ENCODE results near the gene SPIC.
"Not testable (repeated sequence)": the region's sequence is repeated elsewhere in the genome, so short reads cannot be mapped to it uniquely, and the experiment has no call there.

Gene SPIC

GRCh38 chr12:101474711-101475386, at the start of gene SPIC:
TSS of gene SPIC (plus strand) at chr12:101475336. CDS start at chr12:101476905, 1,569 bp downstream.
- DNase-seq (ENCODE audit: low read depth in 2 of 2) = no peak

GRCh38 chr12:101430456-101430855, 44.7 kb upstream of the SPIC start:
- no peak for DNase-seq (ENCODE audit: low read depth in 2 of 2)

- no peak for DNase-seq (ENCODE audit: low read depth in 2 of 2)
Measured at GRCh38 chr12:101436136-101436535, 39.0 kb upstream of the SPIC start.

- DNase-seq (ENCODE audit: low read depth in 2 of 2) = no peak
Measured at GRCh38 chr12:101439236-101439635, 35.9 kb upstream of the SPIC start.

- no peak for DNase-seq (ENCODE audit: low read depth in 2 of 2)
Measured at GRCh38 chr12:101441461-101442224, 33.5 kb upstream of the SPIC start.

DNA sequence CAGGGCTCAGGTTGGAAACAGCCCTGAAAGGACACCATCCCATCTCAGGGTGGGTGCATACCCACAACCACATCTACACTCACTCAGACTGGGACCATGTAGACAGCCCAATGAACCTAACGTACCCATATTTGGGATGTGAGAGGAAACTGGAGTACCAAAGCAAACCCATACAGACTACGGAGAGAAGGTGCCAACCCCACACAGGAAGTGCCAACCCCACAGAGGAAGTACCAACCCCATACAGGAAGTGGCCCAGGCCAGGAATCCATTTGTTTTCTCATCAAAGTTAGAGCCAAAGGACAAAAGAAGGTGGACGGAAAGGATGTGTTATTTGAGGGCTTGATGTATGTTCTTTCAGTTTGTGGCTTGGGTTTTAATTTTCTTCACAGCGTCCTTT, 19.5 kb upstream of the SPIC start:
- DNase-seq (ENCODE audit: low read depth in 2 of 2) = no peak

GRCh38 chr12:101459642-101460346, 15.3 kb upstream of the SPIC start:
- no peak for DNase-seq (ENCODE audit: low read depth in 2 of 2)

- no peak for DNase-seq (ENCODE audit: low read depth in 2 of 2)
Measured at GRCh38 chr12:101468948-101469347, 6.2 kb upstream of the SPIC start.

GRCh38 chr12:101470939-101471338, 4.2 kb upstream of the SPIC start:
- DNase-seq (ENCODE audit: low read depth in 2 of 2) = no peak

DNA sequence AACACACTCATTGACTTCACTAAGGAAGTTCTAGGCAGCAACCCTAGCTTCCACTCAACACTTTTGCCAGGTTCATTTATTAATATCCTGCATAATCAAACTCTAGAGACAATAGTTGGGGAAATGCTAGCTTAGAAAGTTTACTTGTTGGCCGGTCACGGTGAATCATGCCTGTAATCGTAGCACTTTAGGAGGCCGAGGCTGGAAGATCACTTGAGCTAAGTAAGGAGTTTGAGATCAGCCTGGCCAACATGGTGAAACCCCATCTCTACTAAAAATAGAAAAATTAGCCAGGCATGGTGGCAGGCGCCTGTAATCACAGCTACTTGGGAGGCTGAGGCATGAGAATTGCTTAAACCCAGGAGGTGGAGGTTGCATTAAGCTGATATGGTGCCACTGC, 3.3 kb upstream of the SPIC start:
- not testable (repeated sequence) for DNase-seq (ENCODE audit: low read depth in 2 of 2)

GRCh38 chr12:101474248-101474647, 888 bp upstream of the SPIC start:
- no peak for DNase-seq (ENCODE audit: low read depth in 2 of 2)

DNA sequence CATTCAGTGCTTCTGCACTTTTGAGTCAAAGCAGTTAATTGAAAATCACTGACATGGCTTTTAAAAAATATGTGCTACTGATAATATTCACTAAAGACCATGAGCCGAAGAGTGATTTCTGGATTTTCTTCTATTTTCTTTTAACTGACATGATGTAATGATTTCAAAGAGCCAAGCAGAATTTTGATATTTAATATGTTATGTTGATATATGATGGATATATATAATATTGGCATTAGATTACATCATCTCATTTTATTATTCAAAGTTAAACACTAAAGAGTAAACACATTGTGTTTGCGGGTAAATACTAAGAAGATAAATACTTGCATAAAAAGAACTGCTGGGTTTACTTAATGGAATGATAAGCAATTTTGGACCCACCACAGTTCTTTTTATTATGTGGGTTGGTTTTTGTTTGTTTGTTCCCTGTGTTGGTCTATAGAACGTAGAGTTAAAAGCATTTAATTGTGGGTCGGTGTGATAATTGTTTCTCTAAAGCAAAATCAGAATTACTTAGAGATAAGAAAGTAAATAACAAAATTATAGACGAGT, 692 bp downstream of the SPIC start:
- no peak for DNase-seq (ENCODE audit: low read depth in 2 of 2)

GRCh38 chr12:101480849-101481248, 5.7 kb downstream of the SPIC start:
- DNase-seq (ENCODE audit: low read depth in 2 of 2) = no peak

- DNase-seq (ENCODE audit: low read depth in 2 of 2) = no peak
Measured at GRCh38 chr12:101485021-101485420, 9.9 kb downstream of the SPIC start.

DNA sequence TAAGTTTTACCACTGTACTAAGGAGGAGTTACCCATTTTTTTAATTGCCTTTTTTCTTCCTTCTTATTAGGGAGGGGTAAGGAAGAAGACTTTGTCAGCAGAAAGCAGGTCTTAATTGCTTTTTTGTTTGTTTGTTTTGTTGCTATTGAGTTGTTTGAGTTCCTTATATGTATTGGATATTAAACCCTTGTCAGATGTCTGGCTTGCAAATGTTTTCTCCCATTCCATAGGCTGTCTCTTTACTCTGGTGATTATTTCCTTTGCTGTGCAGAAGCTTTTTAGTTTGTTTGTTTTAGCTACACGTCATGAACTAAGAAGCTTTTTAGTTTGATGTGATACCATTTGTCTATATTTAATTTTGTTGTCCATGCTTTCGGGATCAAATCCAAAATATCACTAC, 13.3 kb downstream of the SPIC start:
- no peak for DNase-seq (ENCODE audit: low read depth in 2 of 2)

DNA sequence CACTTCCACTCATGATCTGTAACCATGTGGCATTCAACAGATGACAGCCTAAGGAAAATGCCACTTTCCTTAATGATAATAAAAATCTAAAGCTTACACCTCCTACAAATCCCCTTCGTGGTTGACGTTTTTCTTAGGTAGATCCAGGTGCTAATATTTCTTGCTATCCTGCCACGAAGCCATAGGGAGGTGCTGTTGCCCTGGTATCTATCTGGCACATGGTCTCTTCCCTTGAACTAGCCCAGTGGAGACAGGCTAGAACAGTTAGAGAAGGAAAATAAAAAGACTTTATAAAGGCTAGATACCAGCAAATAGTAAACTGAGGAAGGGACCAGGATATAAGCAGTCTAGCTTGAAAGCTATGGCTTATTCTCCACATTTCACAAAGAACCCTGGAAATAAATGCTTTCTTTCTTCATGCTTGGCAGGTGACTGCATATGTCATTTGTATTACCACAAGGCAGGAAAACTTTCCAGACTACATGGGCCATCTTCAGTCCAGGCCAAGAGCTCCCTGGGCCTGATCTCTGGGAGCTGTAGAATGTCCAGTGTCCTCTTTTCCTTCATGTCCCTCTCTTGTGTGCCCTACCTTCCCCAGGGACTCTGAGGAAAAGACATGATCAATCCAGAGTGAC, 15.3 kb downstream of the SPIC start:
- no peak for DNase-seq (ENCODE audit: low read depth in 2 of 2)

GRCh38 chr12:101491329-101491728, 16.2 kb downstream of the SPIC start:
- no peak for DNase-seq (ENCODE audit: low read depth in 2 of 2)

DNA sequence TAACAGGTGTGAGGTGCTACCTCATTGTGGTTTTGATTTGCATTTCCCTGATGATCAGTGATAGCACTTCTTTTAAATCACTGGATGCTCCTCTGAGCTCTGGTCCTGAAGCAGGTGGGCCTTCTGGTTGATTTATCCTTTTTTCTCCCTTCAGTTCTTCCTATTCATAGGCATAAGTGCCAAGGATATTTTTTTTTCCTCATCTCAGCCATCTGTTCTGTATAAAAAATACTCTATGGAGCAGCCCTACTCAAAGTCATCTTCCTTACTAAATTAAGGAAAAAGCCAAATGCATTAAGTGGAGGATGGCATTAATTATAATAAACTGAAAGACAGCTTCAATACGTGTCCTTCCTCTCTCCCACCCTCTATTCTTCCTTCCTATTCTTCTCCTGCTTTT, 18.4 kb downstream of the SPIC start:
- no peak for DNase-seq (ENCODE audit: low read depth in 2 of 2)

- no peak for DNase-seq (ENCODE audit: low read depth in 2 of 2)
Measured at GRCh38 chr12:101498252-101498651, 23.1 kb downstream of the SPIC start.

- DNase-seq (ENCODE audit: low read depth in 2 of 2) = no peak
Measured at GRCh38 chr12:101501410-101501995, 26.4 kb downstream of the SPIC start.

DNA sequence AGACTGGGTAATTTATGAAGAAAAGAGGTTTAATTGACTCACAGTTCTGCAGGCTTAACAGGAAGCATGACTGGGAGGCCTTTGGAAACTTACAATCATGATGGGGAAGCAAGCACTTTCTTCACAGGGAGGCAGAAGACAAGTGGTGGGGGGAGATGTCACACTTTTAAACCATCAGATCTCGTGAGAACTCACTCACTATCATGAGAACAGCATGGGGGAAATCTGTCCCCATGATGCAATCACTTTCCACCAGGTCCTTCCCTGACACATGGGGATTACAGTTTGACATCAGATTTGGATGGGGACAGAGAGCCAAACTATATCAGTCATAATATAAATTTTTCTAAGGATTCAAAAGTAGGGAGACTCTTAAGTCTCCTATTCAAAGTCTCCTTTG, 46.0 kb downstream of the SPIC start:
- no peak for DNase-seq (ENCODE audit: low read depth in 2 of 2)

- no peak for DNase-seq (ENCODE audit: low read depth in 2 of 2)
Measured at GRCh38 chr12:101527682-101528081, 52.5 kb downstream of the SPIC start.

Data from activated CD4-positive, alpha-beta T cell treated with anti-CD3 and anti-CD28 coated beads for 24 hours (primary cell).